ENCODE data around the gene CLEC1A.

CLEC1A gene

GRCh38 chr12:10069099-10069498 lies 29.7 kb downstream of the CLEC1A start:
- H2BK5ac ChIP-seq (ENCODE audit: low read depth, low read length, poor library complexity, severe bottlenecking): no peak overlapping the region
- peaks cover 0 to 4% of the 10 kb centered on the region in 2 experiments for H3K27me3 ChIP-seq (ENCODE audit: control insufficient read depth in 1 of 2, insufficient read depth in 1 of 2, low read length in 2 of 2)
- no peak overlapping the region for H3K27ac ChIP-seq (ENCODE audit: low read length, poor library complexity, severe bottlenecking)
- DNase-seq: peak; percentile 83
- no peak overlapping the region for H4K91ac ChIP-seq (ENCODE audit: low read length)
- H2AK5ac ChIP-seq (ENCODE audit: low read length, severe bottlenecking): no peak overlapping the region
- no peak overlapping the region for H2BK15ac ChIP-seq (ENCODE audit: low read depth, poor library complexity, severe bottlenecking)
- 19% methylated on average over 3 of the region's 4 CpGs for WGBS
- H3K36me3 ChIP-seq (ENCODE audit: control insufficient read depth in 1 of 2, insufficient read depth in 2 of 2, low read depth in 1 of 2, low read length in 2 of 2): no peaks in the 10 kb centered on the region
- H3K4me2 ChIP-seq (ENCODE audit: low read length, poor library complexity, severe bottlenecking): no peak overlapping the region
- H3K9ac ChIP-seq (ENCODE audit: low read length): no peak overlapping the region
- no peak overlapping the region for H2BK120ac ChIP-seq (ENCODE audit: low read depth, low read length)
- H3K18ac ChIP-seq (ENCODE audit: low read depth in 1 of 2, low read length in 2 of 2): no peak overlapping the region
- no peak overlapping the region for H3K23ac ChIP-seq (ENCODE audit: low read length in 2 of 2)
- no peak overlapping the region for H3K4ac ChIP-seq (ENCODE audit: low read depth in 1 of 2, low read length in 2 of 2)
- no peaks in the 10 kb centered on the region for H3K79me1 ChIP-seq (replicated peaks; ENCODE audit: low read length, poor library complexity, severe bottlenecking)
- no peak overlapping the region for H4K8ac ChIP-seq (ENCODE audit: low read length)
- H3K14ac ChIP-seq (ENCODE audit: low read length in 2 of 2): no peak overlapping the region
- H3K9me3 ChIP-seq (ENCODE audit: control insufficient read depth, low read length): no peaks in the 10 kb centered on the region
- H2AFZ ChIP-seq (ENCODE audit: low read depth, low read length): no peak overlapping the region
- H3K4me1 ChIP-seq (ENCODE audit: control insufficient read depth, insufficient read depth, low read depth, low read length): no peaks in the 10 kb centered on the region
- H3K4me3 ChIP-seq (ENCODE audit: insufficient read depth in 1 of 2, low read depth in 1 of 2, low read length in 2 of 2): no peak overlapping the region
- H2BK12ac ChIP-seq (ENCODE audit: low read length in 2 of 2): no peak overlapping the region

DNA sequence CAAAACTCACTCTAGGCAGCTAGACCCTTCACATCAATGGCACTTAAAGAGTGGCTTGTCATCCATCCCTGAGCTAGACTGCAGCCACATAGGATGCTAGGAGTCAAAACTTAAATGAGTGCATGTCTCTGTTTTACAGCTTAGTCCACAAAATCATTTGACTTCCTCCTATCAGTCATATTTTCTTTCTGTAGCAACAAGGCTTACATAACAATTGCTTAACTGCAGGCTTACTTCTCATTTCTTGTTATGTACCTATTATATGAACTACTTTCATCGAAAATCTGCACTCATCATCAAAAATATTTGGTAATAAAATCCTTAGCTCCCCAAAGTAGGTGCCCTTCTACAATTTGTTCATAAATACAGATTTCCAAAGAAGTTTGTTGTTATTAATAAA lies 30.1 kb downstream of the CLEC1A start:
- no peaks in the 10 kb centered on the region for H3K9me3 ChIP-seq (ENCODE audit: control insufficient read depth, low read length)
- no peak overlapping the region for H2AFZ ChIP-seq (ENCODE audit: low read depth, low read length)
- DNase-seq: no peak
- no peak overlapping the region for H4K8ac ChIP-seq (ENCODE audit: low read length)
- H3K14ac ChIP-seq (ENCODE audit: low read length in 2 of 2): no peak overlapping the region
- H3K27me3 ChIP-seq (ENCODE audit: control insufficient read depth in 1 of 2, insufficient read depth in 1 of 2, low read length in 2 of 2): peaks cover 0 to 4% of the 10 kb centered on the region in 2 experiments
- no peaks in the 10 kb centered on the region for H3K79me1 ChIP-seq (replicated peaks; ENCODE audit: low read length, poor library complexity, severe bottlenecking)
- no peak overlapping the region for H3K27ac ChIP-seq (ENCODE audit: low read length, poor library complexity, severe bottlenecking)
- H2BK12ac ChIP-seq (ENCODE audit: low read length in 2 of 2): peak overlapping the region in 1 of 2 experiments; percentile 81
- no peak overlapping the region for H2BK15ac ChIP-seq (ENCODE audit: low read depth, poor library complexity, severe bottlenecking)
- H3K4me2 ChIP-seq (ENCODE audit: low read length, poor library complexity, severe bottlenecking): no peak overlapping the region
- no peak overlapping the region for H3K18ac ChIP-seq (ENCODE audit: low read depth in 1 of 2, low read length in 2 of 2)
- no peak overlapping the region for H3K23ac ChIP-seq (ENCODE audit: low read length in 2 of 2)
- H3K4me3 ChIP-seq (ENCODE audit: insufficient read depth in 1 of 2, low read depth in 1 of 2, low read length in 2 of 2): no peak overlapping the region
- H2BK5ac ChIP-seq (ENCODE audit: low read depth, low read length, poor library complexity, severe bottlenecking): no peak overlapping the region
- H4K91ac ChIP-seq (ENCODE audit: low read length): no peak overlapping the region
- 100% methylated on average over 1 of the region's 1 CpG for WGBS
- H3K9ac ChIP-seq (ENCODE audit: low read length): no peak overlapping the region
- H3K4me1 ChIP-seq (ENCODE audit: control insufficient read depth, insufficient read depth, low read depth, low read length): no peaks in the 10 kb centered on the region
- H2AK5ac ChIP-seq (ENCODE audit: low read length, severe bottlenecking): no peak overlapping the region
- no peaks in the 10 kb centered on the region for H3K36me3 ChIP-seq (ENCODE audit: control insufficient read depth in 1 of 2, insufficient read depth in 2 of 2, low read depth in 1 of 2, low read length in 2 of 2)
- H3K4ac ChIP-seq (ENCODE audit: low read depth in 1 of 2, low read length in 2 of 2): no peak overlapping the region
- H2BK120ac ChIP-seq (ENCODE audit: low read depth, low read length): no peak overlapping the region

- DNase-seq: peak; percentile 23
- H4K8ac ChIP-seq (ENCODE audit: low read length): no peak overlapping the region
- no peak overlapping the region for H3K18ac ChIP-seq (ENCODE audit: low read depth in 1 of 2, low read length in 2 of 2)
- H2BK15ac ChIP-seq (ENCODE audit: low read depth, poor library complexity, severe bottlenecking): no peak overlapping the region
- H3K27ac ChIP-seq (ENCODE audit: low read length, poor library complexity, severe bottlenecking): no peak overlapping the region
- no peak overlapping the region for H3K4me3 ChIP-seq (ENCODE audit: insufficient read depth in 1 of 2, low read depth in 1 of 2, low read length in 2 of 2)
- no peaks in the 10 kb centered on the region for H3K9me3 ChIP-seq (ENCODE audit: control insufficient read depth, low read length)
- no peak overlapping the region for H2BK5ac ChIP-seq (ENCODE audit: low read depth, low read length, poor library complexity, severe bottlenecking)
- no peak overlapping the region for H3K14ac ChIP-seq (ENCODE audit: low read length in 2 of 2)
- no peak overlapping the region for H4K91ac ChIP-seq (ENCODE audit: low read length)
- no peak overlapping the region for H2BK12ac ChIP-seq (ENCODE audit: low read length in 2 of 2)
- no peak overlapping the region for H3K4ac ChIP-seq (ENCODE audit: low read depth in 1 of 2, low read length in 2 of 2)
- no peak overlapping the region for H2BK120ac ChIP-seq (ENCODE audit: low read depth, low read length)
- no peak overlapping the region for H2AFZ ChIP-seq (ENCODE audit: low read depth, low read length)
- H2AK5ac ChIP-seq (ENCODE audit: low read length, severe bottlenecking): no peak overlapping the region
- H3K79me1 ChIP-seq (replicated peaks; ENCODE audit: low read length, poor library complexity, severe bottlenecking): no peaks in the 10 kb centered on the region
- H3K36me3 ChIP-seq (ENCODE audit: control insufficient read depth in 1 of 2, insufficient read depth in 2 of 2, low read depth in 1 of 2, low read length in 2 of 2): no peaks in the 10 kb centered on the region
- H3K23ac ChIP-seq (ENCODE audit: low read length in 2 of 2): no peak overlapping the region
- 18% methylated on average over 3 of the region's 3 CpGs for WGBS
- no peak overlapping the region for H3K4me2 ChIP-seq (ENCODE audit: low read length, poor library complexity, severe bottlenecking)
- H3K9ac ChIP-seq (ENCODE audit: low read length): no peak overlapping the region
- peaks cover 0 to 4% of the 10 kb centered on the region in 2 experiments for H3K27me3 ChIP-seq (ENCODE audit: control insufficient read depth in 1 of 2, insufficient read depth in 1 of 2, low read length in 2 of 2)
- no peaks in the 10 kb centered on the region for H3K4me1 ChIP-seq (ENCODE audit: control insufficient read depth, insufficient read depth, low read depth, low read length)
Measured at GRCh38 chr12:10067942-10068341, 30.8 kb downstream of the CLEC1A start.

- H2BK5ac ChIP-seq (ENCODE audit: low read depth, low read length, poor library complexity, severe bottlenecking): no peak overlapping the region
- H3K9ac ChIP-seq (ENCODE audit: low read length): no peak overlapping the region
- no peak overlapping the region for H3K18ac ChIP-seq (ENCODE audit: low read depth in 1 of 2, low read length in 2 of 2)
- H2AK5ac ChIP-seq (ENCODE audit: low read length, severe bottlenecking): no peak overlapping the region
- no peak overlapping the region for H3K23ac ChIP-seq (ENCODE audit: low read length in 2 of 2)
- H3K27ac ChIP-seq (ENCODE audit: low read length, poor library complexity, severe bottlenecking): no peak overlapping the region
- H2BK15ac ChIP-seq (ENCODE audit: low read depth, poor library complexity, severe bottlenecking): no peak overlapping the region
- H3K27me3 ChIP-seq (ENCODE audit: control insufficient read depth in 1 of 2, insufficient read depth in 1 of 2, low read length in 2 of 2): peaks cover 0 to 4% of the 10 kb centered on the region in 2 experiments
- no peak overlapping the region for H4K91ac ChIP-seq (ENCODE audit: low read length)
- no peaks in the 10 kb centered on the region for H3K4me1 ChIP-seq (ENCODE audit: control insufficient read depth, insufficient read depth, low read depth, low read length)
- no peak overlapping the region for H3K4ac ChIP-seq (ENCODE audit: low read depth in 1 of 2, low read length in 2 of 2)
- H3K14ac ChIP-seq (ENCODE audit: low read length in 2 of 2): no peak overlapping the region
- H2BK120ac ChIP-seq (ENCODE audit: low read depth, low read length): no peak overlapping the region
- no peak overlapping the region for H2AFZ ChIP-seq (ENCODE audit: low read depth, low read length)
- H3K4me2 ChIP-seq (ENCODE audit: low read length, poor library complexity, severe bottlenecking): no peak overlapping the region
- H3K9me3 ChIP-seq (ENCODE audit: control insufficient read depth, low read length): no peaks in the 10 kb centered on the region
- WGBS: 87% methylated on average over 3 of the region's 4 CpGs
- DNase-seq: peak; percentile 8
- no peak overlapping the region for H3K4me3 ChIP-seq (ENCODE audit: insufficient read depth in 1 of 2, low read depth in 1 of 2, low read length in 2 of 2)
- H4K8ac ChIP-seq (ENCODE audit: low read length): no peak overlapping the region
- H2BK12ac ChIP-seq (ENCODE audit: low read length in 2 of 2): peak overlapping the region in 1 of 2 experiments; percentile 23
- no peaks in the 10 kb centered on the region for H3K36me3 ChIP-seq (ENCODE audit: control insufficient read depth in 1 of 2, insufficient read depth in 2 of 2, low read depth in 1 of 2, low read length in 2 of 2)
- H3K79me1 ChIP-seq (replicated peaks; ENCODE audit: low read length, poor library complexity, severe bottlenecking): no peaks in the 10 kb centered on the region
Measured at GRCh38 chr12:10067264-10067663, 31.5 kb downstream of the CLEC1A start.

Measured in mesenchymal stem cell (in vitro differentiated cells and primary cell).